Suprapubic skin (tissue), 4 donors: Measurements from ENCODE around the gene RWDD1. TPM values are rescaled to one million over a fixed set of nuclear protein-coding genes. Genes with fewer than 3 reads are reported as not detected.

Source experiments
- DNase-seq, 2 donors: peaks; one replicate each; pipeline ENCODE4 v3.0.0-alpha.2; 2019; ENCODE audit warnings: low spot score in 2 of 2
- H3K27ac ChIP-seq: fragments of 200-600 bp; sonication (generic); one replicate; pipeline ENCODE4 v1.5.1; 2019
- H3K27me3 ChIP-seq: fragments of 200-600 bp; sonication (generic); one replicate; pipeline ENCODE4 v1.5.1; 2019
- H3K36me3 ChIP-seq: fragments of 200-600 bp; sonication (generic); one replicate; pipeline ENCODE4 v1.5.1; 2019
- H3K4me1 ChIP-seq: fragments of 200-600 bp; sonication (generic); one replicate; pipeline ENCODE4 v1.5.1; 2019
- H3K4me3 ChIP-seq: fragments of 200-600 bp; sonication (generic); one replicate; pipeline ENCODE4 v1.5.1; 2019; ENCODE audit warnings: mild to moderate bottlenecking
- H3K9me3 ChIP-seq: fragments of 200-600 bp; sonication (generic); one replicate; pipeline ENCODE4 v1.5.1; 2019
- CTCF ChIP-seq, 2 donors: fragments of 200-600 bp in 1 of 2; fragments of 450-650 bp in 1 of 2; sonication (generic) in 1 of 2; IDR thresholded peaks; one replicate each; pipeline ENCODE4 v1.5.1; 2016 to 2019; ENCODE audit warnings: antibody characterized with exemption in 2 of 2, mild to moderate bottlenecking in 1 of 2, moderate library complexity in 1 of 2
- EP300 ChIP-seq: sonication (generic); formaldehyde crosslinking; IDR thresholded peaks from one replicate; pipeline ENCODE4 v1.6.1; 2017; ENCODE audit warnings: antibody characterized with exemption
- POLR2A ChIP-seq, 2 donors: fragments of 450-650 bp; IDR thresholded peaks; one replicate each; pipeline ENCODE4 v1.6.1; 2017; ENCODE audit warnings: antibody characterized with exemption in 2 of 2, mild to moderate bottlenecking in 2 of 2, moderate library complexity in 2 of 2
- POLR2AphosphoS5 ChIP-seq, 3 donors: sonication (generic); formaldehyde crosslinking; IDR thresholded peaks; one replicate each; pipeline ENCODE4 v1.6.1; 2017; ENCODE audit warnings: antibody characterized with exemption in 3 of 3
- WGBS: methylation state at CpG from one replicate; pipeline ENCODE4 v1.1.5; 2018; 5-methylcytosine and 5-hydroxymethylcytosine counted together
- total RNA-seq, 4 donors: library from RNA; depleted of rRNA; stranded (reverse); fragments of >200 nt; gene quantifications; one replicate each; pipeline ENCODE4 v1.1.0, GENCODE V29; 2016

The RWDD1 gene
- total RNA-seq, 4 donors from 2014 or later, result 24.6 to 38.1 (median 27.1) TPM

DNA sequence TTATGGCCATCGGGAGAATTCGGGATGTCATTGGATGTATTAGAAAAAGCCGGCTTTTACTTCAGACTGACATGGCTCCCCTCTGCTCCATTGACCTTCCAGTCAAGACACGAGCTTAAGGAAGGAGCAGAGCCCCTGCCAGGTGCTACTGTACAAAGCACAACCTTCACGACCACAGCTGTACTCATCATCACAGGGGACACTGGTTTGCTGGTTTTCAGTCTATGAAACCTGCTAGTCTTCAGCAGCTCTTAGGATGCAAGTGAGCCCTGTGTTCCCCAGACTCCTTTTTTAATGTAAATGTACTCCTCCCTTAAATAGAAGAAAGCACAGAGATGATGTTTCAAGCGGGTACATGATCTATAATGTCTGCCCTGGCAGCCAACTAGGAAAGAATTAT is 23.9 kb upstream of the RWDD1 start:
- DNase-seq, result no peak
- 83% methylated on average over 6 of the region's 6 CpGs for WGBS
- H3K27me3 ChIP-seq, result no peaks in the 10 kb centered on the region
- TF ChIP-seq EP300 (no peak), CTCF (IDR thresholded peaks at IDR 0.05) (no peak), POLR2AphosphoS5 (IDR thresholded peaks at IDR 0.05) (no peak), POLR2A (IDR thresholded peaks at IDR 0.05) (no peak)
- H3K4me3 ChIP-seq, result no peak overlapping the region
- H3K36me3 ChIP-seq, result no peaks in the 10 kb centered on the region
- H3K9me3 ChIP-seq, result no peaks in the 10 kb centered on the region
- H3K27ac ChIP-seq, result no peak overlapping the region
- no peaks in the 10 kb centered on the region for H3K4me1 ChIP-seq

GRCh38 chr6:116550796-116551195 is 20.5 kb upstream of the RWDD1 start:
- WGBS, result 53% methylated on average over 4 of the region's 4 CpGs
- Histone ChIP-seq H3K4me3 (no peak overlapping the region), H3K4me1 (no peaks in the 10 kb centered on the region), H3K36me3 (no peaks in the 10 kb centered on the region), H3K27ac (no peak overlapping the region), H3K9me3 (no peaks in the 10 kb centered on the region), H3K27me3 (no peaks in the 10 kb centered on the region)
- DNase-seq, result no peak
- TF ChIP-seq EP300, result no peak

GRCh38 chr6:116553451-116553850 is 17.9 kb upstream of the RWDD1 start, which contains the start of gene CALHM4:
TSS of gene CALHM4 (plus strand) at chr6:116553751. CDS start at chr6:116553794, 43 bp downstream.
- no peaks in the 10 kb centered on the region for H3K27me3 ChIP-seq
- no peaks in the 10 kb centered on the region for H3K4me1 ChIP-seq
- DNase-seq, result no peak
- no peak within 1 kb of the TSS for H3K4me3 ChIP-seq
- no peak for TF ChIP-seq POLR2A (IDR thresholded peaks at IDR 0.05)
- no peak for TF ChIP-seq POLR2AphosphoS5 (IDR thresholded peaks at IDR 0.05)
- TF ChIP-seq CTCF (IDR thresholded peaks at IDR 0.05), result no peak
- TF ChIP-seq EP300, result no peak
- H3K27ac ChIP-seq, result no peak within 1 kb of the TSS
- H3K9me3 ChIP-seq, result no peaks in the 10 kb centered on the region
- no peaks in the 10 kb centered on the region for H3K36me3 ChIP-seq

DNA sequence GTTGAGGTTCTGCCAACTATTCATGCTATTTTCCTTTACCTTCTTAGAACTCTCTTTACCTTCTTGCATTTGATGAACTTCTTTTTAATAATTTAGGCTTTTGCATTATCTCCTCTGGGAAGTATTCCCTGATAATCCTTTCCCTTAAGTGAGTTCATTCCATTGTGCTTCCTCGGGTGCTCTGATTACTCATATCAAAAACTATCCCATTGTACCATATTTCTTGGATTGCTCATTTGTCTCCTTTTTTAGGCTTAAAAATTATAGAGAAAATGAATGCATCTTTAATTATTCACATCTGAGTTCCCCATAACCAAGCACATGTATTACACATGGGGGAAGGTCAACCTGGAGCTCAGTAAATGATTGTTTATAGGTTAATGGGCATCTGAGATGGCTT is 15.2 kb upstream of the RWDD1 start:
- WGBS, result 64% methylated on average over 1 of the region's 1 CpG
- no peak overlapping the region for H3K27ac ChIP-seq
- H3K4me1 ChIP-seq, result peaks cover under 1% of the 10 kb centered on the region

DNA sequence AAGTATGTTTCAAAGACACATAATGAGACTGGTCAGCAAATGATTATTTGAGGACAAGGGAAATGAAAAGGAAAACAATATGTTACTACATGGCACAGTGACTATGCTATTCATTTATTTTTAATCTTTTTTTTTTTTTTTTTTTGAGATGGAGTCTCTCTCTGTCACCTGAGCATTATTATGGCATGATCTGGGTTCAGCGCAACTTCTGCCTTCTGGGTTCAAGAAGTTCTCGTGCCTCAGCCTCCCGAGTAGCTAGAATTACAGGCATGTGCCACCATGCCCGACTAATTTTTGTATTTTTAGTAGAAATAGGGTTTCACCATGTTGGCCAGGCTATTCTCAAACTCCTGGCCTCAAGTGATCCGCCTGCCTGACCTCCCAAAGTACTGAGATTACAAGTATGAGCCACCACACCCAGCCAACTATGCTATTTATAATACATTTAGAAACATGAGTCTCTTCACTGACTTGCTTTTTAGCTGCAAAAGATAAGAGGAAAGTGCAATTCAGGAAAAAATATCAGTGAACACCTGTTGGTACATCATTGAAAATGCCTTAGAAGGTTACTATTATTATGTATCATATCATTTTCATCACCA is 14.4 kb upstream of the RWDD1 start:
- H3K27me3 ChIP-seq, result no peaks in the 10 kb centered on the region
- no peak for DNase-seq
- 89% methylated on average over 5 of the region's 5 CpGs for WGBS
- H3K9me3 ChIP-seq, result no peaks in the 10 kb centered on the region
- no peak overlapping the region for H3K27ac ChIP-seq
- TF ChIP-seq EP300, result no peak
- no peak for TF ChIP-seq CTCF (IDR thresholded peaks at IDR 0.05)
- TF ChIP-seq POLR2AphosphoS5 (IDR thresholded peaks at IDR 0.05), result no peak
- TF ChIP-seq POLR2A (IDR thresholded peaks at IDR 0.05), result no peak
- no peak overlapping the region for H3K4me3 ChIP-seq
- no peaks in the 10 kb centered on the region for H3K36me3 ChIP-seq
- peaks cover 4% of the 10 kb centered on the region for H3K4me1 ChIP-seq

More for the DNA sequence above, 15.2 kb upstream of the RWDD1 start:
- TF ChIP-seq POLR2AphosphoS5 (IDR thresholded peaks at IDR 0.05), result no peak
- TF ChIP-seq CTCF (IDR thresholded peaks at IDR 0.05), result no peak
- no peak for TF ChIP-seq POLR2A (IDR thresholded peaks at IDR 0.05)
- TF ChIP-seq EP300, result no peak
- no peak for DNase-seq
- no peaks in the 10 kb centered on the region for H3K9me3 ChIP-seq
- no peaks in the 10 kb centered on the region for H3K36me3 ChIP-seq
- H3K27me3 ChIP-seq, result no peaks in the 10 kb centered on the region
- H3K4me3 ChIP-seq, result no peak overlapping the region

- WGBS, result 23% methylated on average over 5 of the region's 5 CpGs
- no peak overlapping the region for H3K27ac ChIP-seq
- H3K9me3 ChIP-seq, result no peaks in the 10 kb centered on the region
- peaks cover 4% of the 10 kb centered on the region for H3K4me1 ChIP-seq
- no peak overlapping the region for H3K4me3 ChIP-seq
- no peak for TF ChIP-seq POLR2AphosphoS5 (IDR thresholded peaks at IDR 0.05)
- TF ChIP-seq EP300, result no peak
- no peak for TF ChIP-seq POLR2A (IDR thresholded peaks at IDR 0.05)
- no peak for TF ChIP-seq CTCF (IDR thresholded peaks at IDR 0.05)
- DNase-seq, result no peak
- H3K36me3 ChIP-seq, result no peaks in the 10 kb centered on the region
- H3K27me3 ChIP-seq, result no peaks in the 10 kb centered on the region
Observed at GRCh38 chr6:116557893-116558292, 13.4 kb upstream of the RWDD1 start.
